CMK (cell line): ENCODE measurements around the gene RNF220.
"Not testable (repeated sequence)": the region's sequence is repeated elsewhere in the genome, so short reads cannot be mapped to it uniquely, and the experiment has no call there.

Experiments used
- DNase-seq: peaks from one replicate; pipeline ENCODE4 v3.0.0-alpha.2; 2010; ENCODE audit warnings: low read depth

Gene RNF220

DNA sequence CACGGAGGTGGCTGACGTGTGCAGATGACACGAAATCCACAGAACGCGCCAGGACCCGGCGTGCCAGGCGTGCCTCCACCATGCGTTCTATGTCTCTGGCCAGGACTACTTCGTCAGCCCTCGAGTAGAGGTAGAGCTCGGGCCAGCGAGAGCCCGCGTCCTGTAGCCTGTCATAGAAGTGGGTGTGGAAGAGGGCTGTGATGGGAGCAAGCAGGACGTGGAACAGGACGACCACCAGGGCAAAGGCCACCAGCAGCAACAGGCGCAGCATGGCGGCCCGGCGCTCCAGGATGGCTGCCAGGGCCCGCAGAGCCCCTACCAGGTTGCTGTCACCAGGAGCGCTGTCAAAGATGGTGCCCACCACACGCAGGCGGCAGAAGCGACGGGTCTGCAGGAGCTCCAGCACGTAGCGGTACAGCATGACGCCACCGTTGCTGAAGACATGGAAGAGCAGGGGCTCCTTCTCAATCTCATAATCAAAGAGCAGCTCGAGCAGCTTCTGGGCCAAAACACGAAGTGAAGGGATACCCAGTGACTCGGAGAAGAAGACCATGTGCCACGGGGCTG is 249.6 kb downstream of the RNF220 start:
- no peak for DNase-seq

DNA sequence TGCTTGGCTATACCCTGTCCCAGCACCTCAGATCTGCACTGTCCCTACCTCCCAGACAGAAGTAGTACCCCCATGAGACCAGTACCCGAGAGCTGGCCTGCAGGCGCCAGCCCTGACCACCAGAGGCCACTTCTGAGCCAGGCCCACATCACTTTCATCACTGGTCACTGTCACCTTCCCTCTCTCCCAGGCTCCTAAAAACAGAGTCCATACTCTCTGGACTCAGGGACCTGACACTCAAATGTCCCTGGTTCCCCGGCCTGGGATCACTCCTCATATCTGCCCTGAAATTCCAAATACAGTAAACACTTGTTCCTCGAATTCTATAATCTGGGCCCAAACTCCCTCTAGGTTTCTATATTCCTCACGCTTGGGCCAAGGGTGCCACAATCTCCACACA is 250.6 kb downstream of the RNF220 start:
- no peak for DNase-seq

DNA sequence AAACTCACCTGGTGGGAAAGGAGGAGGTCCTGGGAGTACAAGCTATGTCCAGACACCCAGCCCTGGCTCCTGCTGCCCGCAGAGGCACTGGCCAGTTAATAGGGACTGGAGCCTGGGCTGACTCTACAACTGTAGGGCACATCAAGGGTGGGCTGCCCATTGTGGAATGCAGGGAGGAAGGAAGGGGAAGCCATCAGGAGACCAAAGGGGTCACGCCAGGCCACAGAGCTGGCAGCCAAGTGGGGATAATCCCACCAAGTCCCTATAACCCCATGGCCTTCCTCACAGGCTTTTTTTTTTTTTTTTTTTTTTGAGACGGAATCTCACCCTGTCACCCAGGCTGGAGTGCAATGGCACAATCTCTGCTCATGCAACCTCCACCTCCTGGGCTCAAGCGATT is 254.5 kb downstream of the RNF220 start:
- DNase-seq: no peak

DNA sequence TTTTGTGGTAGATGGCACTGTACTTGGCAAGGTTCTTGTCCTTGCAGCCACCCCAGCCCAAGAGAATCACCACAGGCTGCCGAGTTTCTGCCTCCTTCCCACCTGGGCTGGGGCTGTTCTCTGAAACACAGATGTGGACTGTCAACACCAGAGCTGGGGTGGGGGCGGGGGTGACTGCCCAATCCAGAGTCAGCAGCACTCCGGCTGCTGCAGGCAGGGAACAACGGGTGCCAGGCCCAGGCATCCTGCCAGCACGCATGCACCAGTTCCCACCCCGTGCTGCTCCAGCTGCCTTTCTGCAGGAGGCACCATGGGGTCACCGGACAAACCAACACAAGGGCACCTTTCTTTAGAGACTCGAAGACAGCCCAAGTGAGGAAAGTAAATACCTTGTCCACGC is 255.1 kb downstream of the RNF220 start:
- DNase-seq: no peak

DNA sequence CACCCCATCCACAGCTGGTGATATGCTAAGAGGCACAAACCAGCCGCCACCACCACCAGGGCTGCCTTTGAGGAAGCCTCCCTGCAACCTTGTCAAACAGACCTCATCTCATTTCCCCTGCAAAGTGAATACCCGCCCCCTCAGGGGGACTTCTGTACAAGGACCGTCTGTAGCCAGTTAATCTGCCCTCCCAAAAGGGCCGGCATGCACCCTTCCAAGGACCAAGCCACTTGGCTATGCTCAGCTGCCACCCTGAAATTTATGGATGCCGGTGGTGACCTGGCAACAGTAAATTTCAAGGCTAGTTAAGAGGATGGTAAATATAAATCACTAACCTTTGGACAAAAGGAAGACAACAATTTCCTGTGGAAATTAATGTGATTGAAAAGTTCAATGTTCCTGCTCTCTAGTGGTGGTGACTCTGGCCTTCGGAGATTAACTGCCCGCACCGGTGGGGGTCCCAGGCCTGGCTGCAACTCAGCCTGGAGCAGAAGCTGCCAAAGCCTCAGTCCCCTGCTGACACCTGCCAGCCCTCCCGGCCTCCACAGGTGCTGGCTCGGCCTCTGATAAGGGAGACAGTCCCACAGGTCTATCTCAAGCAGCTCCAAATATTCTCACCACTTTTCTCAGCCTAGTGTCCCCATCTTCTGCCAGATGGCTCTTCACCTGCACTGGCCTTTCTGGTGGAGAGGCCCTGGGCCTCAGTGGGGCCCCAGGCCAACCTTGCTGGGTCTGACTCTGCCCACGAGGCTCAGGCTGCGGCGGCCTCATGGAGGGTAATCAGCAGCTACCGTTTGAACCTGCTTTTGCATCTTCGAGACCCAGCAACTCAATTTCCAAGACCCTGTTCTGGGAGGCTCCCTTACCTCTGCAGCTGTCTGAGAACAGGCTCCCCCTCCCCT is 257.0 kb downstream of the RNF220 start:
- no peak for DNase-seq

DNA sequence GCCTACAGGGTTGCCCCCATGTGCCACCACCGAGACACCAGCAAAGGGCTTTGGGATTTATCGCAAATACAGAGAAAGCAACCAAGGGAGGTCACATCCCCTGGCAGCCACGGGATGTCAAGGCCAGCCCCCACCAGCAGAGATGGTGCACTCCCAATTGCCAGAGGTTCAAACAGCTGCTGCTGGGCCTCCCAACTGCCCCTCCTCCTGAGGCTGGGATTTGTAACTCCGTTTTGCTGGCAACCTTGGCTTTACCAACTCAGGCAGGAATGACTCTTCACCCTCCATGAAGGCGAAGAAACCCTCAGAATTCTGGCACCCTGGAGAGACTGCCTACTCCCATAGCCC is 257.6 kb downstream of the RNF220 start:
- no peak for DNase-seq

DNA sequence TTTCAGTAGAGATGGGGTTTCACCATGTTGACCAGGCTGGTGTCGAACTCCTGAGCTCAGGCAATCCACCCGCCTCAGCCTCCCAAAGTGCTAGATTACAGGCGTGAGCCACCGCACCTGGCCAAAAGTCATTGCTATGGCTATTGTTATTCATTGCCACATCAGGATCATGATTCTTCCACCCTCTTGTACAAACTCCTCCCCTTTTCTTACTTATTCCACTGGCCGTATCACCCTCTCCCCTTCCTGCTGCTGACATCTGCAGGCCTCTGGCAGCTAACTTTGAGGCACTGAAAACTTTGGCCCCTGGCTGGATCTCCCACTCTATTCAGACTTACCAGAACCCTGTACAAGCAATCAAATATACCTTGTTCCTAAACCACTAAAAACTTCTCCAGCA is 258.4 kb downstream of the RNF220 start:
- no peak for DNase-seq

DNA sequence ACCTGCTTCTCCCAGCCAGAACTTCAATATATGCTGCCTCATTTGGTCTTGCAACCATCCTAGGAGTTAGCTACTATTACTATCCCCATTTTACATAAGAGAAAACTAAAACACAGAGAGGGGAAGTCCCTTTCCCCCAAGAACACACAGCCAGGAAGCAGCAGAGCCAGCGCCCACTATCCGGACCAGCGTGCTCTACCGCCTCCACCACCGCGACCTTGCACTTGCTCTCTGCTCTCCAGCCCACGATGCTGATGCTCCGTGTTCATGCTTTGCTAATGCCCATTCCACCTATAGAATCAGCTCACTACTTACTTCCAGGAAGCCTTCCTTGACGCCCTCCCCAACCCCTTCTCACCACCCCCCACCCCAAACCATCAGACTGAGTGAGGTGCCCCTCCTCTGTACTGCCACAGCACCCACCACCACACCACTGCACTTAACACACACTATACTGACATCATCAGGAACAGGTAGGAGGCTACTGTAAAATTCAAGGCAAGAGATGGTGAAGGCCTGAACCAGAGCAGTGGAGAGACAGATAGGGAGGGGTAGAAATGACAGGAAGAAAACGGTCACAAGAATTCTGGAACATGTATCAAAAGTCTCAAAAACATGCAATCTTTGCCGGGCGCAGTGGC is 259.8 kb downstream of the RNF220 start:
- no peak for DNase-seq

DNA sequence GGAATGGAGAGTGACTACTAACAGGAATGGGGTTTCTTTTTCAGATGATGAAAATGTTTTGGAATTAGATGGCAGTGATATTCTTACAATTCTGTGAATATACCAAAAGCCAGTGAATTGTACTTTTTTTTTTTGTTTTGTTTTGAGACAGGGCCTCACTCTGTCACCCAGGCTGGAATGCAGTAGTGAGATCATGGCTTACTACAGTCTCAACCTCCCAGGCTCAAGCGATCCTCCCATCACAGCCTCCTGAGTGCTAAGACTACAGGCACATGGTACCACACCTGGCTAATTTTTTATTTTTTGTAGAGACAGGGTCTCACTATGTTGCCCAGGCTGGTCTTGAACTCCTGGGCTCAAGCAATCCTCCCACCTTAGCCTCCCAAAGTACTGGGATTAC is 261.7 kb downstream of the RNF220 start:
- not testable (repeated sequence) for DNase-seq

DNA sequence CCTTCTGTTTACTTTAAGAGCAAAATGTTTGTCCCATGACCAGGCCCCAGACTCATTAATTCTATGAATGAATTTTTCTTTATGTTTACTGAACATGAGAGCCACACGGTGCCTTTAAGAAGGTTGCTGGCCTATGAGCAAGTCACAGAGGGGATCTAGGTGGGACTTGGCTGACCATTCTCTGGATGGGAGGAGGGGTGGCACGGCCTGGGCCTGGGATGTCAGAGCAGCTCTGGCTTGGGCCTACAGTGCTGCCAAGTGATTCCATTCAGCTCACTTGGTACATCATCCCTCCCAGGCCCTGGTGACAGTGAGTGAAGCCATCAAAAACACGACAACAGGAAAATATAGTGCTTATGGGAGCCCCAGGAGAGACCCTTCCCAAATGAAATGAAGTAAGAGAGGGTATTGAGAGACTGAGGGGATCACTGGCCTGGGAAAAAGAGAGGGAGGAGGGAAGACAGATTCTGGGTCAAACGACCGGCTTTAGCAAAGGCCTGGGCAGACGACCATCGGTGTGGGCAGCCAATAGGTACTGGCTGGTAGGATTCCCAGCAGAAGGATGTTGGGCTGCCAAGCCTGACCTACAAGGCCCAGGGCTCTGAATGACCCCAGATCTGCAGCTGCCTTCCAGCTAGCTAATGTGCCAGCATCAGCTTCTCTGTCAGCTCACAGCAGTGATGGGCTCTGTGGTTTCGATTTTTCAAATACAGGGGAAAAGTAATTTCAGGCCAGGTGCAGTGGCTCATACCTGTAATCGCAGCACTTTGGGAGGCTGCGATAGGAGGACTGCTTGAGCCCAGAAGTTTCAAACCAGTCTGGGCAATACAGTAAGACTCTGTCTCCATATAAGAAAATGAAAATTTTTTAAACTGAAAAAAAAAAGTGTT is 265.9 kb downstream of the RNF220 start:
- DNase-seq: no peak

DNA sequence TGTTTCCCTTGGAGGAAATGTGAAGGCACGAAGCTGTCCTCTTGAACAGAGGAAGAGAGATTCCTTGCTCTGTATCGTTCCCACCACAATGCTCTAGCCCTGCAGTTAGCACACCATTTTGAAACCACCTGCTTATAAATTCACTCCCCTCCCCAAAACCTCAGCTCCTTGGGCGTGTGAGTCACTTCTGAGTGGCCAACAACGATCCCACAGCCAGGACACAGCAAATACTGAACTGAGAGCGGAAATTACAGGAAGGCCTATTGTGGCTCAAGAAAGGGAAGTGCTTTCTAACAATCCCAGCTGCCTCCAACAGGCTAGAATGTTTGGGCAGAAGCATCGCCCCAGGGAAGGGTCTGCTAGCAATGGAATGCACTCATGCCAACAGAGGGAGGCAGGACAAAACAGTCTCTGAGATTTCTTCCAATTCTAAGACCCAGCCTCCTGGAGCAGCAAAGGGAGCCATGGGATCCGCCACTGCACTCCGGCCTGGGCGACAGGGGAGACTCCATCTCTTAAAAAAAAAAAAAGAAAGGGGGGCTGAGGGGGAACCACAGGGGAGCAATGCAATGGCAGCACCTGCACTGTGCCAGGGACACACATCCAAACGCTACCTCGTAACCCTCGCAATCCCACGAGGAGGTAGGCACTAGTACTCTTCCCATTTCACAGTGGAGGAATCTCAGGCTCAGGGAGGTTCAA is 267.4 kb downstream of the RNF220 start:
- peak; percentile 67 for DNase-seq

DNA sequence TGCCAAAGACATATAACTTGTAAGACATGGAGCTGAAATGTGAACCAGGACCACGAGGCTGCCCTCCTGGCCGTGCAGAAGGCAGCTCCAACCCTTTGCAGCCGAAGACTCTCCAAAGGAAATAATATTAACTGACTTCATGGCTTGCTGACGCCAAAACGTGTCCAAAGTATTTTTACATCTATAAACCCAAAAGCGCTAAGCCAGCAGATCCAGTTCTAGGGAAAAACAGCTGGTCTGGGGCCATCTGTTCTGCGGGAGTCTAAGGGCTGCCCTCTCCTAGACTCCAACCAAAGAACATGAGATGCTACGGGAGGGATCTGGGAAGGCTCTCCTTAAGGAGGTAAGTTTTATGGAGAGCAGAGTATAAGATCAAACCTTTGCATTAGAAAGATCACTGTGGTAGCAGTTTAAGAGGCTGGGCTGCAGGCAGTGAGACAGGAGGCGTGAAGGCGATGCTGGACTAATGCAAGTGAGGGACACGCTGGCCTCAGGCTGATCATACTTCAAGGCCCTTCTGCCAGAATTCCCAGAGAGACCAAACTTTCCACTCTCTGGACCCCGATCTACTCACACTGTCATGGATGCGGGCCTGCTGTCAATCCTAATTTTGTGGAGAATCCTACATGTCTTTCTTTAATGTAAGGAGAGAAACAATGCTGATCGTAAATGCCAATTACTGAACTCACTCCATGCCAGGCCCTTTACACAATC is 268.1 kb downstream of the RNF220 start:
- no peak for DNase-seq

DNA sequence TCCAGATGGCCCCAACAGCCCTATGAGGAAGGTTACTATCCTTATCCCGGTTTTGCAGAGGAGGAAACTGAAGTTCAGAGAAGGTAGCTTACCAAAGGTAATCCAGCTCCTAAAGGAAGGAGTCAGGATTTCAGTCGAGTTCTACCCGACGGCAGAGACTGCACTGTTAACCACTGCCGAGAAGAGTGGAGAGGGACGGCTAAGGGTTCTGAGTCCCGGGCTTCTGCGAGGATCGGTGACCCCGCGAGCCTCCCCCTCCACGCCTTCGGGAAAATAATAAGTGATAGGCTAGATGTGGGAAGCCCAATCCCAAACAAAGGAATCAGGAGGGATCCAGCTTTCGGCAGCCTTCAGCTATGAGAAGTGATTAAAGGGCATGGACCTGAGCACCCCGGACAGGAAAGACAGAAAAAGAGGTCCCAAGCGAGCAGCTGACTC is 268.6 kb downstream of the RNF220 start:
- DNase-seq: no peak

DNA sequence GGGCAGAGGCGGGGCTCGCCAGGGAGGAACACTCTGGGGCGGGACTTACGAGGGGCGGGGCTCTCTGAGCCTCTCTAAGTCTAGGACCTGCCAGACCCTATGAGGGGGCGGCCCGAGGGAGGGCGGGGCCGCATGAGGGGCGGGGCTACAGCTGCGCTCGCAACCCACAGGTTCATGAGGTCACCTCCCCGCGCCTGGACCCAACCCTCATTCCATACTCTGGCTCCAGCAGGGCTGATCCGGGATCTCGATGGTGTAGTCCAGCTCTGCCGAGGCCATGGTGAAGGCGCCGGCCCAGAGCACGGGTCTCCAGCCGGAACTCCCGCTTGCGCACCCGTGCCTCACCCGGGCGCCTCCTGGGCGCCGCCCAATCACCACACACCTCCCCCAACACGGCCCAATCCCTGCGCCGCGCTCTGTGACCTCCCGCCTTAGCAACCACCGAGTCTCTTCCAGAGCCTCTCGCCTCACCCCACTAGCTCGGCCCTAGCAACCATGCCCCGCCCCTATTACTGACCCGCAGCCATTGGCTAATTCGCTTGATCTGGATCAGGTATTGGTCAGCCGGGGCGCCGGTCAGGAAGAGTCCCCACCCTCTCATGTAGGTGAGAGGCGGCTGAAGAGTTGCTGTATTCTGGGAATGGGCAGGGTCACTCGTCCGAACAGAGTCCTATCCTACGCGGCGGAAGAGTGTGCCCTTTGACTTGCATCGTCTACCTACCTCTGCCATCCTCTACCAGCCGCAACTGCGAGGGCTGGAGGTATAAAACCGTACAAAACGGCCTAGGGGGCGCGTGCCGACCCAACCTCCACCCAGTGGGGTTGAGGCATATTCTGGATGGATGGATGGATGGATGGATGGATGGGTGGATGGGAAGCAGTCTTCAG is 269.3 kb downstream of the RNF220 start, which contains the start of the genes ARMH1 and TMEM53:
ARMH1 (plus strand) TSS at position 602 of the 888 bp plus-strand sequence. CDS start 14,984 bp downstream, outside the sequence.
TMEM53 (minus strand) TSS at position 369 of the 888 bp plus-strand sequence; CDS start at position 279, 90 bp downstream.
- peak; percentile 99 for DNase-seq

DNA sequence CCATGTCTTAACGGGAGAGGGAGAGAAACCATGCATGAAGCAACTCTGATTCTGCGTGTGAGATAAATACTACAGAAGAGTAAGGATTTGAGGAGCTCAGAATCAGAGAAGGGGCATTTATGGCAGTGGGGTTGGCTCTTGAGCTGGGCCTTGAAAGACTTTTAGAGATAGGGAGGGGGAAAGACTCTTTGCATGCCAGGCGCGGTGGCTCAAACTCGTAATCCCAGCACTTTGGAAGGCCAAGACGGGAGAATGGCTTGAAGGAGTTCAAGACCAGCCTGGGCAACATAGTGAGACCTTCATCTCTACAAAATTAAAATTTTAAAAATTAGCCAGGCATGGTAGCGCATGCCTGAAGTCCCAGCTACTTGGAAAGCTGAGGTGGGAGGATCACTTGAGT is 270.1 kb downstream of the RNF220 start:
- DNase-seq: no peak

DNA sequence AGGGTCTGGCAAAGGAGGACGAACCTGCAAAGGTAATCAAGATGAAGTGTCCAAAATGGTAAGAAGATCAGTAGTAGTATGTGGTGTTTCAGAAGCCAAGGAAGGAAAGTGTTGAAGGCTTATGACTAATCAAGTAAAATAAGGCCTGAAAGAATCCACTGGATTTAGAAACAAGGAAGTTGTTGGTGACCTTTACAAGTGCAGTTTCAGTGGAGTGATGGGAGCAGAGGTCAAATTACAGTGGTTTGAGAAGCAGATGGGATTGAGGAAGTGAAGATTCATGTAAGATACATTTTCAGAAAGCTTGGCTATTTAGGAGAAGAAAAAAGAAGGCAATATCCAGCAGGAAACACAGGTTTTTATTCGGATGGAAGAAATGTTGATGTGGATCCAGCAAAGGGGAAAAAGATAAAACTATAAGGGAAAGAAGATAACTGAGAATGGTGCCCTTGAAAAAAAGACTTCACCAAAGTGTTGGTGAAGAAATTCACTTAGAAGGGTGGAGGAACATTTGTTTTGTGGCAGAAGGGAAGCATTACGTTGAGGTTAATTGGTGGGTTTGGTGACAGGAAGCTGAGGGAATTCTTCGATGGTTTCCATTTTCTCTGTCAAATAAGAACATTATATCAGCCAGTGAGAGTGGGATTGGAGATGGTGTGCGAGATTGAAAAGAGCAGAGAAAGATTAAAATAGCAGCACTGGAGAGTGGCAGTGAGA is 271.6 kb downstream of the RNF220 start:
- DNase-seq: no peak

DNA sequence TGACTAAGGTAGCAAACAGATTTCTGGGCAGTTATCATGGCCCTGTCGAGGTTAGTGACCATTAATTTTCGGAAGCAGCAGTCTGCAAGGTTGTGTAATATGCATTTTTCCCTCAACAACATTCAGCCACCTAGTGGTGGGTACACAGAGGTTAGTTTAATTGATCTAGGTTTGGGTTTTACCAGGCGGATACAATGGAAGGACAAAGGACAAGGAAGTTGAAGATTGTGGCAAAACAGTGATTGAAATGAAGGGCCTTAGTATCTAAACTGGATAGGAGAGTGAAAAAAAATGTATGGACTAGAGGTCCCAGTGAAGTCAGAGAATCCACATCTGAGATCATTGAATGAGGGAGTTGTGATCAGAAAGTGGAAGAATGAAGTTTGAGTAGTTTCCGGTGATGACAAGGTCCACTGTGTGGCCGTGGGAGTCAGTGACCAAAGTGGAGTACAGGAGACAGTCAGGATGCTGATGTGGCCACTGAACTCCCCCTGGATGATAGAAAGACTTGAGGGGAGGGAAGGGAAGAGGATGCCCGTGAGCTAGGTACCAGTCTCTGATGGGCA is 272.2 kb downstream of the RNF220 start:
- no peak for DNase-seq

DNA sequence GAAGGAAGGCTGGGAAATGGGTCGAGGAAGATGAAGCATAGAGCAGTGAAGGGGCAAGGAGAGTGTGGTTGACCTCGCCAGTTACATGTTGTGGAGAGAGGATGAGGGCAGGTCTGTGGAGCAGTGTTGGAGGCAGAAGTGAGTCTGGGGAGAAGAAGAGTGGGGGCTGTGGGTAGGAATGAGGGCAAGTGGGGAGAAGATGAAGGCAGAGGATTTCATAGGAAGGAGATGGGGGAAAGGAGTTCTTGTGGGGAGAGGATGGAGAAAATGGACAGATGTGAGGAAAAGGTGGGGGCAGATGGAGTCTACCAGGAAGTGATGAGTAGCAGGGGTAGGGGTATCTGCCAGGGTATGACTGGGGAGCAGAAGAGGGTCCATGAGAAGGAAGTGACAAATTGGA is 273.1 kb downstream of the RNF220 start:
- no peak for DNase-seq

DNA sequence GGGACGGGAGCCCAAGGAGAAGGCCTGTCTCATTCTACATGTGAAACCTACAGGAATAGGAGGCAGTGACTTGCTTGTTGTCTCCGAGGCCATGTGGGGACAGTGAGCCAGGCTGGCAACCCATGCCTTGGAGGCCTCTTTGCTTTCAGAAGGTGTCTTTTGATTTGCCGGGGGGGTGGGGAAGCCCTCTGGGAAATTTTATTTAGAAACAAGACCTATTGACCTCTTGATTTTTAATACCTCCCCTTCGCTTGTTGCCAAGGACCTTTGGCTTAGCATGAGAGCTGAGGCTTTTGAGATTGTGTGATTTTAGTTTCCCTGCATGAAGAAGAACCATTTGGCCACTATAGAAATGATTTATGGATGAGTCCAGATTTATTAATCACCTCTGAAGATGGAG is 273.6 kb downstream of the RNF220 start:
- DNase-seq: no peak
